Measurements from ENCODE around the gene NMBR.

DNA sequence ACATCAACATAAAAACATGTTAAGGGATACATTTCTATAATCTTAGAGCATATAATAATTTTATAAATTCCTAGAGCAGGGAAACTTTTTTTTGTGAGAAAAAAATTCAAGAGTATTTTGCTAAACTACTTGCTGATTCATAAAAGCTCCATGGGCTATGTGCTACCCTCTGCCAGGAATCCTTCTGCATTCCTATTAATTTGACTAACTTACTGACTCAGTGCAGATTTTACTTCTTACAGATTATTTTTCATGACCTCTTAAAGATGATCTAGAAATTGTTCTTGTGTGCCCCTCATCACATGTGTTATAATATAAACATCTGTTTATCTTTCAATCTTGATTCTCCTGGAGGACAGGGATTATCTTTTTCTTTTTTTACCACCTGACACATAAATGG lies 5.8 kb upstream of the NMBR start:
- TF ChIP-seq POLR2A (IDR thresholded peaks at IDR 0.05; ENCODE audit: extremely low read depth, insufficient read length): no peak
- TF ChIP-seq, protein P1, sequence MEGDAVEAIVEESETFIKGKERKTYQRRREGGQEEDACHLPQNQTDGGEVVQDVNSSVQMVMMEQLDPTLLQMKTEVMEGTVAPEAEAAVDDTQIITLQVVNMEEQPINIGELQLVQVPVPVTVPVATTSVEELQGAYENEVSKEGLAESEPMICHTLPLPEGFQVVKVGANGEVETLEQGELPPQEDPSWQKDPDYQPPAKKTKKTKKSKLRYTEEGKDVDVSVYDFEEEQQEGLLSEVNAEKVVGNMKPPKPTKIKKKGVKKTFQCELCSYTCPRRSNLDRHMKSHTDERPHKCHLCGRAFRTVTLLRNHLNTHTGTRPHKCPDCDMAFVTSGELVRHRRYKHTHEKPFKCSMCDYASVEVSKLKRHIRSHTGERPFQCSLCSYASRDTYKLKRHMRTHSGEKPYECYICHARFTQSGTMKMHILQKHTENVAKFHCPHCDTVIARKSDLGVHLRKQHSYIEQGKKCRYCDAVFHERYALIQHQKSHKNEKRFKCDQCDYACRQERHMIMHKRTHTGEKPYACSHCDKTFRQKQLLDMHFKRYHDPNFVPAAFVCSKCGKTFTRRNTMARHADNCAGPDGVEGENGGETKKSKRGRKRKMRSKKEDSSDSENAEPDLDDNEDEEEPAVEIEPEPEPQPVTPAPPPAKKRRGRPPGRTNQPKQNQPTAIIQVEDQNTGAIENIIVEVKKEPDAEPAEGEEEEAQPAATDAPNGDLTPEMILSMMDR (IDR thresholded peaks at IDR 0.05; ENCODE audit: low read depth, low read length): no peak

Data from NB4 (cell line).